HT-29 (cell line): Measurements from ENCODE around the gene YPEL2. TPM values are rescaled to one million over a fixed set of nuclear protein-coding genes. Genes with fewer than 3 reads are reported as not detected.

Experiments used
- DNase-seq: peaks from one replicate; pipeline ENCODE4 v3.0.0-alpha.2; 2015; ENCODE audit warnings: low spot score
- total RNA-seq: library from RNA; depleted of rRNA; stranded (reverse); fragments of >200 nt; shearing (Covaris generic); gene quantifications from 2 replicates; pipeline ENCODE4 v1.2.3, GENCODE V29; 2014

YPEL2 gene
- total RNA-seq, 1 experiment from 2014 or later, result 13.4 TPM

- peak; percentile 88 for DNase-seq
These were observed 1.2 kb upstream of the YPEL2 start for GRCh38 chr17:59330053-59330942.

GRCh38 chr17:59331929-59332748, 684 bp downstream of the YPEL2 start:
- peak; percentile 32 for DNase-seq

GRCh38 chr17:59332749-59333377, 1.4 kb downstream of the YPEL2 start:
- DNase-seq, result peak; percentile 36

GRCh38 chr17:59333836-59334235, 2.4 kb downstream of the YPEL2 start:
- no peak for DNase-seq

- DNase-seq, result no peak
These were observed 4.2 kb downstream of the YPEL2 start for GRCh38 chr17:59335685-59336084.

GRCh38 chr17:59337741-59338299, 6.4 kb downstream of the YPEL2 start:
- DNase-seq, result no peak

GRCh38 chr17:59338498-59338897, 7.0 kb downstream of the YPEL2 start:
- DNase-seq, result no peak

- no peak for DNase-seq
These were observed 10.5 kb downstream of the YPEL2 start for GRCh38 chr17:59341922-59342321.

GRCh38 chr17:59342681-59343131, 11.3 kb downstream of the YPEL2 start:
- no peak for DNase-seq

- no peak for DNase-seq
These were observed 14.0 kb downstream of the YPEL2 start for GRCh38 chr17:59345476-59345875.

- no peak for DNase-seq
These were observed 14.9 kb downstream of the YPEL2 start for GRCh38 chr17:59346341-59346740.

GRCh38 chr17:59346876-59347407, 15.5 kb downstream of the YPEL2 start:
- DNase-seq, result no peak

GRCh38 chr17:59347975-59348391, 16.5 kb downstream of the YPEL2 start:
- DNase-seq, result no peak

GRCh38 chr17:59349178-59349577, 17.7 kb downstream of the YPEL2 start:
- DNase-seq, result no peak

GRCh38 chr17:59353106-59353854, 21.8 kb downstream of the YPEL2 start:
- DNase-seq, result no peak

GRCh38 chr17:59353936-59354755, 22.7 kb downstream of the YPEL2 start:
- no peak for DNase-seq

GRCh38 chr17:59355030-59355701, 23.7 kb downstream of the YPEL2 start:
- DNase-seq, result no peak

GRCh38 chr17:59355702-59356325, 24.4 kb downstream of the YPEL2 start:
- no peak for DNase-seq
